HTR-8/SVneo (cell line): Measurements from ENCODE around the gene ZNF483.
"Not testable (repeated sequence)": the region's sequence is repeated elsewhere in the genome, so short reads cannot be mapped to it uniquely, and the experiment has no call there.

ENCODE experiments used
- DNase-seq: peaks from one replicate; pipeline ENCODE4 v3.0.0; 2011; ENCODE audit warnings: low spot score, mixed read lengths; ENCODE audit not compliant: insufficient read length
- FAIRE-seq: peaks from 2 replicates; lab custom pipeline; 2011; peaks lifted over from hg19 to GRCh38; lab: Jason Lieb, UNC

Gene ZNF483

GRCh38 chr9:111604054-111604615 lies 79.2 kb downstream of the ZNF483 start:
- FAIRE-seq (no peak), DNase-seq (no peak)

GRCh38 chr9:111605041-111605559 lies 80.1 kb downstream of the ZNF483 start:
- FAIRE-seq, result no peak
- DNase-seq, result no peak

GRCh38 chr9:111610149-111610548 lies 85.2 kb downstream of the ZNF483 start:
- no peak for FAIRE-seq
- no peak for DNase-seq

DNA sequence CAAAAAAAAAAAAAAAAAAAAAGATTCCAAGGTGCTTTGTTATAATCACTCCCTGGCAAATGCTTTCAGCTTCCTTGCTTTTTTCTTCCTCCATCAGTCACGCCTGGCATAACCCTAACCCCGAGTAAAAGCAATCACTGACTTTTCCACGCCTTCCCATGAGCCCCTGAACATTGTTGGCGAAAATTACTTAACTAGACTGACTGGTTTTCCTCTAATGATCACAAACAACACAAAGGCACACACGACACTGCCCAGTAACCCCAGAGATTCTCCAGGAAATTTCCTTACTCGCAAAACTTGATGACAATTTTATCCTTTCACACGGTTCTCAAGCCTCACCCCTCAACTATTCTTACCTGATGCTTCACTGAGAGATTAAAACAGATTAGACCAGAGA lies 85.9 kb downstream of the ZNF483 start:
- DNase-seq (no peak), FAIRE-seq (no peak)

GRCh38 chr9:111613436-111614040 lies 88.6 kb downstream of the ZNF483 start:
- DNase-seq (no peak), FAIRE-seq (no peak)

DNA sequence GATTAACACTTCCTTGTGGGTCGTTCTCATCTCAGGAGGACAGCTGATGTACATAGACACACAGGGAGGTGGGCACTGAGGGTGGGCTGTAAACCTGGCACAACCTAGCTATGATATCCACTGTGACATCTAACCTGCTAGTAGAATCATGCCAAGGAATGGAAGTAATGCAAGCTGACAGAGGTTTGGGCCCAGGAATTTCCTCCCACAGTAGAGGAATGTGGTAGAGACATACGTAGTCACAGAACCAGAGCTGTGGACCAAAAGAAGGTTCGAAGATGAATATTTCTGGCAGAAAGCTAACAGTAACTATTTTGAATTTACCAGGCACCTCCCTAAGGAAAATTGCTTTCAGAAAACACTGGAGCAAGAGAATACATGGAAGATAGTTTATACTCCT lies 90.9 kb downstream of the ZNF483 start:
- FAIRE-seq, result no peak

GRCh38 chr9:111617349-111617748 lies 92.4 kb downstream of the ZNF483 start:
- not testable (repeated sequence) for FAIRE-seq, DNase-seq

More for the DNA sequence above, 90.9 kb downstream of the ZNF483 start:
- DNase-seq, result no peak

GRCh38 chr9:111621895-111622480 lies 97.0 kb downstream of the ZNF483 start:
- FAIRE-seq (no peak), DNase-seq (no peak)

DNA sequence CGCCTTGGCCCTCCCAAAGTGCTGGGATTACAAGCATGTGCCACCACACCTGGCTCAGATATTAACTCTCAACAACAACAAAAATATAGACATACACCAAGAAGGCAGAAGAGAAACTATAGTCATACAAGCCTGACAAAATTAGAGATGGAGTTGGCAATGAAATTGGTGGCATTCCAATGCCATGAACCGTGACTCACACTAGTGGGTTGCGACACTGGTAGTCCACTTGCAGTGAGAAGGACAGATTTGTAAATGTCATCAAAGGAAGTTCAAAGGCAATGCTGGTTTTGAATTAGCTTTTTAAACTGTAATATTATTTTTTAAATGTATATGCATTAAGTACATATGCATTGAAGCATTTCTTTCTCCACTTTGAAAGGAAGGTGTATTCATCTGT lies 97.6 kb downstream of the ZNF483 start:
- DNase-seq (peak; percentile 53), FAIRE-seq (no peak)
